ENCODE measurements around the gene RPL22L1.
"Not testable (repeated sequence)": the region's sequence is repeated elsewhere in the genome, so short reads cannot be mapped to it uniquely, and the experiment has no call there.

Gene RPL22L1

DNA sequence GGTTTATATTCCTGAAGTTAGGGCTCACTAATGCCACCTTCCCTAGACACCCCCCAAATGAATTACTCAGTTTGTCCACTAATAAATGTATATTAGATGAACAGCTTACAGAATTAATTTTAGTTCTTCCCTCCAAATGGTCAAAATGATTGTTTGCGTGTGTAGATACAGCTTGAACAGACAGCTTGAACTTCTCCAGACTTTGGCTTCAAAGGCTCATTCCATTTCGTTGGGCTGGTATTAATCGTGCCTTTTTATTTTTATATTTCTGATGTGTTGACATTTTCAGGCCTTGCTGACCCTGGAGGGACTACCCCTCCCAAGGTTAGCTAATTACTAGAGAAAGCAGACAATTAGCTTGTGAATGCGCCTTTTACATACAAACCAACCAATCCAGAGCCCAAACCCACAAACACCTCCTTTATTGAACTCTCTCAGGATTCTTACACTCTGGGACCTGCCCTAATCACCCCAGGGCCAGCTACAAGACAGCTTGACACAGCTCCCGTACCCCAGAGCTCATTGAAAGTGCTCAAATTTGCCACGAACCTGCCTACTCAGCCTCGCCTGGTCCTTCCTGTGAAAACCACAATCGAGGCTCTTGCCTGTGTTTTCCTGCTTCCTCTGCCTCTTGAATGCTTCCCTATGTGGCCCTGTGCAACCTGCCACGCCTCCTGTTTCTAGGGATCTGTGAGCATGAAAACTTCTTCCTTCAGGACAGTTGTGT is 40.3 kb downstream of the RPL22L1 start:
- Mint-ChIP-seq H3K9me3 (no peaks in the 10 kb centered on the region), H3K27ac (peak overlapping the region; percentile 21), H3K4me1 (peaks cover 28% of the 10 kb centered on the region), H3K27me3 (ENCODE audit: low read depth, poor library complexity) (no peaks in the 10 kb centered on the region), H3K36me3 (ENCODE audit: low read depth) (no peaks in the 10 kb centered on the region), H3K4me3 (no peak overlapping the region)
- no peak for DNase-seq
- TF ChIP-seq, protein P1, sequence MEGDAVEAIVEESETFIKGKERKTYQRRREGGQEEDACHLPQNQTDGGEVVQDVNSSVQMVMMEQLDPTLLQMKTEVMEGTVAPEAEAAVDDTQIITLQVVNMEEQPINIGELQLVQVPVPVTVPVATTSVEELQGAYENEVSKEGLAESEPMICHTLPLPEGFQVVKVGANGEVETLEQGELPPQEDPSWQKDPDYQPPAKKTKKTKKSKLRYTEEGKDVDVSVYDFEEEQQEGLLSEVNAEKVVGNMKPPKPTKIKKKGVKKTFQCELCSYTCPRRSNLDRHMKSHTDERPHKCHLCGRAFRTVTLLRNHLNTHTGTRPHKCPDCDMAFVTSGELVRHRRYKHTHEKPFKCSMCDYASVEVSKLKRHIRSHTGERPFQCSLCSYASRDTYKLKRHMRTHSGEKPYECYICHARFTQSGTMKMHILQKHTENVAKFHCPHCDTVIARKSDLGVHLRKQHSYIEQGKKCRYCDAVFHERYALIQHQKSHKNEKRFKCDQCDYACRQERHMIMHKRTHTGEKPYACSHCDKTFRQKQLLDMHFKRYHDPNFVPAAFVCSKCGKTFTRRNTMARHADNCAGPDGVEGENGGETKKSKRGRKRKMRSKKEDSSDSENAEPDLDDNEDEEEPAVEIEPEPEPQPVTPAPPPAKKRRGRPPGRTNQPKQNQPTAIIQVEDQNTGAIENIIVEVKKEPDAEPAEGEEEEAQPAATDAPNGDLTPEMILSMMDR (IDR thresholded peaks at IDR 0.05) = no peak

DNA sequence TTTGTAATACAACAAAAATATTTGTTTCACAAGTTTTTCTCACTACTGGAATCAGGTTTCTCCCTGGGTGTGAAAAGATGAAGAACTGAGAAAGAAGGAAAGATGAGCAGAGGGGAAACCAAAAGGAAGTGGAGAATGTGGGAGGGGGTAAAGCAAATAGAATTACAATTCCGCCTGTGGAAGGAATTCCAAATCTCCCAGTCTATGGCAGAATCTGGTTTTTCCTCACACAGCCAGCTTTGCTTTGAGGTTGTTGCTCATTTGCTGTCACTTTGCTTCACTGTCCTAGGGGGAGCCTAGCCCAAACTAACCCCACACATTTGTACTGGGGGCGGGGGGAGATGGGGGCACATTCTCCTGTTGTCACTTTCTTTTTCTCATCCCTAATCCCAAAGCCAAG is 43.9 kb downstream of the RPL22L1 start:
- Mint-ChIP-seq H3K36me3 (ENCODE audit: low read depth) (peaks cover 8% of the 10 kb centered on the region), H3K4me3 (no peak overlapping the region), H3K27me3 (ENCODE audit: low read depth, poor library complexity) (peaks cover 4% of the 10 kb centered on the region), H3K9me3 (peaks cover 20% of the 10 kb centered on the region), H3K4me1 (peaks cover 40% of the 10 kb centered on the region), H3K27ac (peak overlapping the region; percentile 23)
- TF ChIP-seq, protein P1 (IDR thresholded peaks at IDR 0.05) = no peak
- DNase-seq = no peak

DNA sequence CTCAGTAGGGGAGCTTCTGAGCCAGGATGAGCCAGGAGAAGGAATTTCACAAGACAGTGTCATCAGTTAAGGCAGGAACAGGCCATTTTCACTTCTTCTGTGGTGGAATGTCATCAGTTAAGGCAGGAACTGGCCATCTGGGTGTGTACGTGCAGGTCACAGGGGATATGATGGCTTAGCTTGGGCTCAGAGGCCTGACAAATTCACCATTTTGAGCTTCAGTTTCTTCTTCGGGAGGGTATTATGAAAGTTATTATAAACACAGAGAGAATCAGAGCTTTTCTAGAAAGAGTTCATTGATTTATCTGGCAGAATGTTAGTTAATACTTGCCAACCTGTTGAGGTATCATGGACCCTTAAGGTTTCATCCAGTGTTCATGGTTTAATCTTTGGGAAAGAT is 46.4 kb downstream of the RPL22L1 start:
- H3K27me3 Mint-ChIP-seq (ENCODE audit: low read depth, poor library complexity); H3K4me3 Mint-ChIP-seq; H3K36me3 Mint-ChIP-seq (ENCODE audit: low read depth); DNase-seq; H3K27ac Mint-ChIP-seq: not testable (repeated sequence)
- Mint-ChIP-seq H3K9me3 (peaks cover 20% of the 10 kb centered on the region), H3K4me1 (peaks cover 45% of the 10 kb centered on the region)

DNA sequence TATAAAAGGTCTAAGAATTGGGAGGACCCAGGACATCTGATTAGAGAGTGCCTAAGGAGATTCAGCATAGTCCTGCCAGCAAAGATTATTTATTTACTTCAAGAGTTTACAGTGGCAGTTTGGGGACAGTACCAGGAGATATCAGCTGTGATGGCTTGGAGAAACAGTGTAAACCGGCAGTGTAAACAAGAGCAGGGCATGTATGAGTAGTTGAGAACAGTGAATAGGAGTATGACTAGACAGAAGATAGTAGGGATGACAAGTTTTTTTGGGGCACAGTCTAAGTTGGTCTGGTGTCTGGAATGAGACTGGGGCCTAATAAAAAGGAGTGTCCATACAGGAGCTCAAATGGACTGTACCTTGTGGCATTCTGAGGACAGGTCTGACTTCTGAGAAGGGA is 51.7 kb downstream of the RPL22L1 start:
- not testable (repeated sequence) for H3K36me3 Mint-ChIP-seq (ENCODE audit: low read depth); DNase-seq; H3K4me3 Mint-ChIP-seq; H3K27me3 Mint-ChIP-seq (ENCODE audit: low read depth, poor library complexity)
- H3K27ac Mint-ChIP-seq = peak overlapping the region; percentile 66
- peaks cover 18% of the 10 kb centered on the region for H3K9me3 Mint-ChIP-seq
- H3K4me1 Mint-ChIP-seq = peaks cover 61% of the 10 kb centered on the region

DNA sequence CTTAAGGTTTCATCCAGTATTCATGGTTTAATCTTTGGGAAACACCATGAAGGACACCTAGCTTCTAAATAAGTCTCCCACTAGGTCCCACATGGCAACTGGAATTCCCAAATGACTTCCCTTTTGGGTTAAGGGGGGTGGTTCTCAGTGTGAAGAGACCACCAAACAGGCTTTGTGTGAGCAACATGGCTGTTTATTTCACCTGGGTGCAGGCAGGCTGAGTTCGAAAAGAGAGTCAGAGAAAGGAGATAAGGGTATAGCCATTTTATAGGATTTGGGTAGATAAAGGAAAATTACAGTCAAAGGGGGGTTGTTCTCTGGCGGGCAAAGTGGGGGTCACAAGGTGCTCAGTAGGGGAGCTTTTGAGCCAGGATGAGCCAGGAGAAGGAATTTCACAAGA is 52.5 kb downstream of the RPL22L1 start:
- not testable (repeated sequence) for H3K27me3 Mint-ChIP-seq (ENCODE audit: low read depth, poor library complexity); DNase-seq; H3K27ac Mint-ChIP-seq; H3K4me3 Mint-ChIP-seq; H3K36me3 Mint-ChIP-seq (ENCODE audit: low read depth); H3K9me3 Mint-ChIP-seq
- H3K4me1 Mint-ChIP-seq = peaks cover 63% of the 10 kb centered on the region

DNA sequence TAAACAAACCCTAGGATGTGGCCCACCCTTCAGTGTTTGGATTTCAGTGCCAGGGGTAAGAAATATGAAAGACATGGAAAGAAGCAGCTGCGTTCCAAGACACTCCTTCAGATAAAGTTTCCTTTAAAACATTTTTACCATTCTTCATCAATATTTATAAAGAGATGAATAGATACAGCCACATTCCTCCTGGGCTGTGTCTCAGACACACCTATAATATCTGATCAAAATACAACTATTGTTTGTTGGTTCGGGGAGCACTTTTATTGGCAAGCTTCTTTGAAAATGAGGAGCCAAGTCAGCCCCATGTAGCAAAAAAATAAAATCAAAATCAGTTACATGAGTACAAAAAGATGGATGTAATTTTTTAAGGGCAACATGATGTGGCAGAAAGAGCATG is 53.2 kb downstream of the RPL22L1 start:
- Mint-ChIP-seq H3K4me1 (peaks cover 60% of the 10 kb centered on the region), H3K27me3 (ENCODE audit: low read depth, poor library complexity) (peaks cover 6% of the 10 kb centered on the region), H3K27ac (no peak overlapping the region), H3K9me3 (peaks cover 3% of the 10 kb centered on the region), H3K4me3 (no peak overlapping the region), H3K36me3 (ENCODE audit: low read depth) (no peaks in the 10 kb centered on the region)
- DNase-seq = no peak
- TF ChIP-seq, protein P1 (IDR thresholded peaks at IDR 0.05) = no peak

DNA sequence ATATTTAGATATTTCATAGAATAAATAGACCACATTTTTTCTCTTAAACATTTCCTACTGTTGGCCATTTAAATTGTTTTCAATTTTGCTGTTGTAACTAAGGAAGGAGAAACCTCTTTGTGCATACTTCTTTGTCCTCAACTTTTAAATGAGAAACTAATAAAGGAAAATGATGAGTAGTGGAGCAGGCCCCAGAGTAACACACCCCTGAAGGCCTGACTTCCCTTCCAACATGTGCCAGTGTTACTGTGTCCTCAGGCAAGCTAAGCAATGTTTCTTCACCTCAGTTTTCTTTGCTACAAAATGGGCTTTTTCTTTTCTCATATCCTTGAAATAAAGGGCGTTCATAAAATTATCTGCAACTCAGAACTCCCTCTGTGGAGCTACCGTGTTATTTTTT is 53.7 kb downstream of the RPL22L1 start:
- Mint-ChIP-seq H3K9me3 (no peaks in the 10 kb centered on the region), H3K4me1 (peaks cover 58% of the 10 kb centered on the region), H3K27me3 (ENCODE audit: low read depth, poor library complexity) (peaks cover 6% of the 10 kb centered on the region), H3K4me3 (no peak overlapping the region), H3K27ac (no peak overlapping the region), H3K36me3 (ENCODE audit: low read depth) (no peaks in the 10 kb centered on the region)
- DNase-seq = no peak
- TF ChIP-seq, protein P1 (IDR thresholded peaks at IDR 0.05) = no peak

Data from nephron progenitor cell (in vitro differentiated cells).